CD4-positive, alpha-beta T cell treated with Interleukin-6 for 4 hours (primary cell): Measurements from ENCODE around the gene G6PC2.
"Not testable (repeated sequence)": the region's sequence is repeated elsewhere in the genome, so short reads cannot be mapped to it uniquely, and the experiment has no call there.

Experiments used
- DNase-seq: peaks from one replicate; pipeline ENCODE4 v3.0.0-alpha.2; 2020; ENCODE audit warnings: mixed read lengths

The G6PC2 gene

GRCh38 chr2:168907940-168908662 is 7.0 kb downstream of the G6PC2 start:
- DNase-seq: no peak

DNA sequence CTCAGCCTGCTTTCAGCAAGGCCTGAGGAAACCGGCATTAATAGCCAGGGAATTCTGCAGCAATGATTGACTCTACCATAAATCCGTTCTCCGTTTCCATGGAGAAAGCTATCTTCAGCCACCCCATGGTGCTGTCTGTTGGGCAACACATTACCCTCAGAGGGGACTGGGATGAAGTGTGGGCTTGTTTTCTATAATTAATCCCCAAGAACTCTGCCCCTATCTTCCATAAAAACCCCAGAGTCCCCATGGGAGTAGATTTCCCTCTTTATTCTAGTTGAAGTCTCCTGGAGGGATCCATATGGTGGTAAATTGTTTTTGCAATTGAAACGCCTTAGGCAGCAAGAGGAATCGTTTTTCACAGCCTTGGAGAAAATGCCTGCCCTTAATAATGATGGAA is 9.2 kb downstream of the G6PC2 start:
- DNase-seq: no peak

DNA sequence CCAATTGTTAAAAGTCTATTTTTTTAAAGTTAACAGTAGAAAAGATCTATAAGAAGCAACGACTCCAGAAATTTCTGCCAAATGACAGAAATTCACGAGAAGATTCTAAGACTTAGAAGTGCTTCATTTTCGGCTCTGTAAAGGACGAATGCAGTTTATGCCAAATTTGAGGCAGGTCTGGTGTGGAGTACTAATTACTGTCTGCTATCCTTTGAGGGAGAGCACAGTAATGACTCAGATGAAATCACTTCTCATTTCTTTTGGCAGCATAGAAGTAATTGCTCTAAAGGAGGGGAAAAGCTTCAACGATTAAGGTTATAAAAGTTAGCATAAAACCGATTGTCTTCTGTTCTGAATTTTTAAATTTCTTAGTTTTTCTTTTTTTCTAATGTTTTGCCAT is 11.4 kb downstream of the G6PC2 start:
- DNase-seq: no peak

DNA sequence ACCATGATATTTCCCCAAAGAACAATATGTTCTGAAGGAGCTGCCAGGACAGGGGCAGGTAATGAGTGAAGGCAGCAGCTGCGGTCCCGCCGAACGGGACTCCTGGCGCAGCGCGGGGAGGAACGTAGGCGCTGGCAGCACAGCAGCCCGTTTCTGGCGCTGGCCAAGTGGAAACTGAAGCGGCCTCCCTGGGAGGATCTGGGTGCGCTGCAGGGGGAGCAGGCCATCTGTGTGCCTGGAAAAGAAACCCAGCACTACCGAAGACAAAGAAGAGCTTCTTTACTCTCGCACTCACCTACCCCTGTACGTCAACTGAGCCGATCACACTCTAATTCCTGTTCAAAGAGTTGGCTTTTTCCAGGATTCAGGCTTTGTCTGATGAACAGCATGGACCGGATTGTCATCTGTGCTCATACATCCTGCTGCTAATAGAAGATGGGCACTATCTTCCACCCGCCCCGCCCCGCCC is 11.8 kb downstream of the G6PC2 start:
- no peak for DNase-seq

GRCh38 chr2:168913495-168913894 is 12.4 kb downstream of the G6PC2 start:
- DNase-seq: no peak

DNA sequence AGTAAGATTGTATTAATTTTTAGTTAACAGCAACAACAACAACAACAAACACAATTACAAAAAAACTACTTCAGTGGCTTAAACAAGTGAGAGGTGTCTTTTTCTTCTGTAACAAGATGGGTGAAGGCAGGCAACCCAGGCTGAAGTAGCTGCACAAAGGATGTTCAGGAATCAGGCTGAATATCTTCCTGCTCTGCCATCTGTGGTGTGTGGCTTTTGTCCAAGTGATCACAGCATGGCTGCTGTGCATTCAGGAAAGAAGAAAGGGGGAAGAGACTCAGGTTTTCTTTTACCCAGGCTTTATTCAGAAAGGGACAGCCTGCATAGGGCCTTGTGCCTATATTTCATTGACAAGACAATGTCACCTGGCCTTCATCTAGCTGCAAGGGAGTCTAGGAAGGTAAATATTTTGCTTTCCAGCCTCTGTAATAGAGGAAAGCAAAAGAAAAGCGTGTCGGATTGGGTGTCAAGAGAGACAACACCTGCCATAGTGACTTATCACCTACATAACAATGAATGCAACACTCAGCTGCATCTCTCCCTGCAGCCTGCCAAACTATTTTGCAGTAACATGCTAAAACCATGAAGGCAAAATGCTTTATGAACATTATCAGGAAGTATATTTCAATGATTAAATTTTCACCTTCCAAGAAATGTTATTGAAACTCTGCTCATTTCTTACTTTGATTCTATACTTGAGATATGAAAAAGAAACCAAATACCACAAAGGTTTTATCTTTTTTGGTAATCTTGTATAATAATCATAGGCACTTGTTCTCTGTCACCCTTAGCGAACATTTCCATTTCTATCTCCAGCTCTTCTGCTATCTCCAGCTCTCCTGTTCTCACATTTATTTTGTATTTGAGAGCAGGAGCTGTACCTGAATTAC is 14.6 kb downstream of the G6PC2 start:
- no peak for DNase-seq

- DNase-seq: no peak
These were observed 15.2 kb downstream of the G6PC2 start for GRCh38 chr2:168916331-168916675.

DNA sequence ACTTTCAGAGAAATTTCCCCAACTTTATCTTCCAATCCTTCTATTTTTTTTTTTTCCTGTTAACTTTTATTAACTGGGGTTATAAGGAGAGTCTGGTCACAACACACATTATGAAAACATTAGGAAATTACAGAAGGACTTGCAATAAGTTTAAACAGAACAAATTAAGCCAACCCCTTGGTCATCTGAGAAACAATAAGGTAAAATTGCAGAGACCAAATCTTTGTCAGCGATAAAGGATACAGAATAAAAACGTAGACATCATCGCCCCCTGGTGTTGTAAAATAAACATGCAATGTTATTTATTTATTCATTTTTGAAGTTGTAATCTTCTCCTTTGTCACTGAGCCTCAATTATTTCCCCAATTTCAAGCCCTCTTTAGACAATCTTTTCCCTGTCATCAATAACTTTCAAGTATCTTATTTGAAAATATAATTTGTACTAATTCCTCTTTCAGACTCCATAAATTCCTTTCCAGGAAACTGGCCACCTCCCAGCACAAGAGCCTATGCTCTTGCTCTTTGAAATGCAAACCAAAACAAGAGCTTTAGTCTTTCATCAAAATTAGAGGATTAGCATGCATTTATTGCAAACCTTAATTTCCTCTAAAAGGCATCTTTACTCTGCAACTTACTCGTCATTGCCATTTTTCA is 19.5 kb downstream of the G6PC2 start:
- no peak for DNase-seq

- no peak for DNase-seq
These were observed 25.7 kb downstream of the G6PC2 start for GRCh38 chr2:168926621-168927386.

- DNase-seq: no peak
These were observed 27.2 kb downstream of the G6PC2 start for GRCh38 chr2:168928113-168928831.

GRCh38 chr2:168929031-168929430 is 27.9 kb downstream of the G6PC2 start:
- no peak for DNase-seq

DNA sequence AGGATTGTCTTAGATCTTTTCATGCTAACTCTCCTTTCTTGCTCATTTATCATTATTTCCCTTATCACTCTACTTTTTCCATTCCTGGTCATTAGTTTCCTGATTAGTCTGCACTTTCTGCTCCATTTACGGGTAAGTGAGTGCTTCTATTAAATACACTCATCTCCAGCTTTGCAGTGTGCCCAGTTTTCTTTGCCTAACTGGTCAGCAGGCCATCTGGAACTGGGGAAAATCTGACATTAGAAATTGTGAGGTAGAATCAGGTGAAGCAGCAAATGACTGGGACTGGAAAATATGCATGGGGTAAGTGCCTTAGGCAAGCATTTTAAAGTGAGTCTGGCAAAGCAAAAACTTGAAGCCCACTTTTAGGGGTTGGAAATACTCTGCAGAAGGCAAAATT is 29.2 kb downstream of the G6PC2 start:
- no peak for DNase-seq

- not testable (repeated sequence) for DNase-seq
These were observed 31.1 kb downstream of the G6PC2 start for GRCh38 chr2:168932174-168932573.

DNA sequence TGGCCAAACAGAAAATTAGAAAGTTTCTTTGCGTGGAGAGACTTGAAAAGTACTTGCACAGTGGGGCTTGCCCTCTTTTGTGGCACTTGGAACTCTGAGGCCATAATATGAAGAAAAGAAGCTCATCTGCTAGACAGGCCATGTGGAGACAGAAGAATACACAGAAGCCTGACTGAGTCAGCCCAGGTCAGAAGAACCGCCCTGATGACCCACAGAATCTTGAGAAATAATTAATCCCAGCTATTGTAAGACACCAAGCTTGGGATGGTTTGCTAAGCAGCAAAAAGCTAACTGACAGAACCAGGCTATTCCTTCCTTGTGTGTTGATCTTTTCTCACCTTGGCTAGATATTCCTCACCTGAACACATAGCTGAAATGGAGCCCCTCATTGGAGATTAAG is 33.7 kb downstream of the G6PC2 start:
- no peak for DNase-seq

GRCh38 chr2:168935810-168936581 is 34.9 kb downstream of the G6PC2 start:
- DNase-seq: no peak

GRCh38 chr2:168939061-168939460 is 38.0 kb downstream of the G6PC2 start:
- no peak for DNase-seq

GRCh38 chr2:168939918-168940317 is 38.8 kb downstream of the G6PC2 start:
- no peak for DNase-seq

DNA sequence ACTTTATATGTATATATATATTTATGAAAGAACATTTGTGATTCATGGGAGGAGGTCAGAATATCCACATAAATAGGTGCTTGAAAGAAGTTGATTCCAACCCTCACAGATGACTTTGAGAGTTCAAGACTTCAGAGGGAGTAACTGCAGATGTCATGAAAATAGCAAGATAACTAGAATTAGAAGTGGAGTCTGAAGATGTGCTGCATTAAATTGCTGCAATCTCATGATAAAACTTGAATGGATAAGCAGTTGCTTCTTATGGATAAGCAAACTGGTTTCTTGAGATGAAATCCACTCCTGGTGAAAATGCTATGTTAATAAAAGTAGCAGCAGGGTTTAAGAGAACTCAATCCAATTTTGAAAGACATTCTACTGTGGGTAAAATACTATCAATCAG is 40.2 kb downstream of the G6PC2 start:
- no peak for DNase-seq

GRCh38 chr2:168944065-168944464 is 43.0 kb downstream of the G6PC2 start:
- DNase-seq: no peak

DNA sequence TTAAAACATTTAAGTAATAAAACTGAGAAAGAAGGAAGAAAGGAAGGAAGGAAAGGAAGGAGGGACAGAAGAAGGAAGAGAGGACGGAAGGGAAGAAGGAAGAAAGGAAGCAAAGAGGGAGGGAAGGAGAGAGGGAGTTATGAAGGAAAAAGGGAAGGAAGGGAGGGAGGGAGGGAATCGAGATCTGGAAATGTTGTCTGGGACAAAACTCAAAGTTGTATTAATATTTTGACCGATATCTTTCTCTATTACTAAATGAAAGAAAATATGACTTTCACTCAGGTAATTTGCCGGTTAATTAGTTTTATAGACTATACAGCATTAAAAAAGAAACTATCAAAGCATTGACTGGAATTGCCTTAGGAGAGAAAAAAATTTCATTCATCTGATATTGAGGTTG is 44.4 kb downstream of the G6PC2 start:
- DNase-seq: no peak

- peak; percentile 3 for DNase-seq
These were observed 47.6 kb downstream of the G6PC2 start for GRCh38 chr2:168948621-168949212.
